Fibroblast of villous mesenchyme (primary cell): ENCODE measurements around the gene TMEM109. TPM values are rescaled to one million over a fixed set of nuclear protein-coding genes. Genes with fewer than 3 reads are reported as not detected.
A peak's percentile ranks its signal among the peaks of the same experiment; 100 is the strongest.

Experiments
- DNase-seq: peaks from one replicate; pipeline ENCODE4 v3.0.0-alpha.2; 2010; ENCODE audit warnings: low read depth
- H3K4me3 ChIP-seq: 2 replicates; pipeline ENCODE4 v1.5.1; 2011; ENCODE audit warnings: low read depth, mild to moderate bottlenecking, low read length
- total RNA-seq: library from RNA; depleted of rRNA; stranded (reverse); fragments of >200 nt; gene quantifications from 2 replicates; pipeline ENCODE4 v1.2.3, GENCODE V29; 2012
- TF ChIP-seq, protein P1 (sequence below): IDR thresholded peaks from 2 replicates; pipeline ENCODE4 v1.5.1; 2012; ENCODE audit warnings: low read depth, mild to moderate bottlenecking, low read length; ENCODE audit not compliant: insufficient read depth

Gene TMEM109
- total RNA-seq, 1 donor: 28.9 TPM

DNA sequence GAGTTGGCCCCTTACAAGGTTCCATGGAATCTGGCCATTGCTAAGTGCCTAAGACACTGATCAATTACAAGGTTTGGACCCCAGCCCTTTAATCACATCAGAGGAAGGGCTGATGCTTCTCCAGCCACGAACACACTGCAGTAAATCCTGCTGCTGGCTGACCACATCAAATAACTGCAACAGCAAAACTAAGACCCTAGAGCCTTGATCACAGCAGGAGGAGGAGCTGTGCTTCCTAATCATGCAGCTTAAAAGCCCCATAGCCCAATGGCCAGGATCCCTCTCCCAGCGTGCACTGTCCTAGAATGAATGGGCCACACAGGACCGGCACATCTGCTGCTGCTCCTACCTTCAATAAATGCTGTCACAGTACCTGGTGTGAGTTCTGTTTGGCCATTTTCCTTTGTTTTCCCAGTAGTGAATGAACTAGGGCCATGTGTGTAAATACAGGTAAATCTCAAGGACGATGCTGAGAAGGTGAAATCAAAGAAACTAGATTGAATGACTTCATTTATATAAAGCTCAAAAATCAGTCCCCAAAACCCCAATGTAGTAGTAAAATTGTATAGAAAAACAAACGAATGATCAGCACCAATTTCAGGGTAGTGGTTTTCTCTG lies 33.9 kb upstream of the TMEM109 start:
- DNase-seq: no peak
- TF ChIP-seq, protein P1, sequence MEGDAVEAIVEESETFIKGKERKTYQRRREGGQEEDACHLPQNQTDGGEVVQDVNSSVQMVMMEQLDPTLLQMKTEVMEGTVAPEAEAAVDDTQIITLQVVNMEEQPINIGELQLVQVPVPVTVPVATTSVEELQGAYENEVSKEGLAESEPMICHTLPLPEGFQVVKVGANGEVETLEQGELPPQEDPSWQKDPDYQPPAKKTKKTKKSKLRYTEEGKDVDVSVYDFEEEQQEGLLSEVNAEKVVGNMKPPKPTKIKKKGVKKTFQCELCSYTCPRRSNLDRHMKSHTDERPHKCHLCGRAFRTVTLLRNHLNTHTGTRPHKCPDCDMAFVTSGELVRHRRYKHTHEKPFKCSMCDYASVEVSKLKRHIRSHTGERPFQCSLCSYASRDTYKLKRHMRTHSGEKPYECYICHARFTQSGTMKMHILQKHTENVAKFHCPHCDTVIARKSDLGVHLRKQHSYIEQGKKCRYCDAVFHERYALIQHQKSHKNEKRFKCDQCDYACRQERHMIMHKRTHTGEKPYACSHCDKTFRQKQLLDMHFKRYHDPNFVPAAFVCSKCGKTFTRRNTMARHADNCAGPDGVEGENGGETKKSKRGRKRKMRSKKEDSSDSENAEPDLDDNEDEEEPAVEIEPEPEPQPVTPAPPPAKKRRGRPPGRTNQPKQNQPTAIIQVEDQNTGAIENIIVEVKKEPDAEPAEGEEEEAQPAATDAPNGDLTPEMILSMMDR: no peak

DNA sequence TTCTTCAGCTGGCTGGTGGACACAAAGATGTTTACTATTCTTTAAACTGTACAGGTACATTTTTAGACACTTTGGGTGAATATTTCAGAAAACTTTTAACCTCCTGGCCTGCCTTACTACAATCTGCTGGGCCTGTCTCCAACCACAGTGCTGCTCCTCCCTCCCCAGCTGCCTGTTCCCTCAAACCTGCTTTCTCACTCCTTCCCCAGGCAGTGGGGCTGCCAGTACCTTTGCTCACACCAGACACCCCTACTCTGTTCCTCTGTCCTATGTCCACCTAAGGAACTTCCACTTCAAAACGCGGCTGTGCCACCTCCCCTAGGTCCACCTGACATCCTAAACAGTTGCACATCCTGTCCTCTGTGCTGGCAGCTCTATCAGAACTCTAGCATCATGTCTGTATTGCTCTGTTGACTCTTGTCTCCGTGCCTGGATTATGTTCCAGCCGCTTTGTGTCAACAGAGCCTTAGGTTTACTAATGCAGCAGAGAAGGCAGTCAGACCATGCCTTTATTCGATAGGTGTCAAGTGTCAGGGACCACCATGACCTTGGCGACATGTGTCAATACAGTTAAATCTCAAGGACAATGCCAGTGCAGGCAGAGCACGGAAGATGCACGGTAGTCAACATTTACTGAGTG lies 33.2 kb upstream of the TMEM109 start:
- H3K4me3 ChIP-seq: no peak overlapping the region
- TF ChIP-seq, protein P1: no peak
- no peak for DNase-seq

More for the DNA sequence above, 33.9 kb upstream of the TMEM109 start:
- no peak overlapping the region for H3K4me3 ChIP-seq

DNA sequence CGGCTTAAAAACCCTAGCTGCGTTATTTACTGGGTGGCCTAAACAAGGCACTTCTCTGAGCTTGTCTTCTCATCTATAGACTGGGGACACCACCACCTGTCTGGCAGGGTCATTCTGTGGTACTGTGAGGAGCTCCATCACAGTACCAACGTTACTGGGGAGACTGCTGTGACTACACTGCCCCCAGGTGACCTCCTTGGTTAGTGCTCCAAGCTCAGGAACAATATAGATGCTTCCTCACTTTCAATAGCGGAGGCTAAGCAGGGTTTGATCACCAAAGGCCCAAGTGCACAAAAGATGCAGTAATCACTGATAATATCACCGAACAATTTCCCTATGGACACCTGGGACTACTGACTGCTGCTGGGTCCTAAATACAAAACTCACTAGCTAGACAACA lies 26.4 kb upstream of the TMEM109 start:
- H3K4me3 ChIP-seq: no peak overlapping the region
- TF ChIP-seq, protein P1: peak; percentile 76
- DNase-seq: peak; percentile 53

DNA sequence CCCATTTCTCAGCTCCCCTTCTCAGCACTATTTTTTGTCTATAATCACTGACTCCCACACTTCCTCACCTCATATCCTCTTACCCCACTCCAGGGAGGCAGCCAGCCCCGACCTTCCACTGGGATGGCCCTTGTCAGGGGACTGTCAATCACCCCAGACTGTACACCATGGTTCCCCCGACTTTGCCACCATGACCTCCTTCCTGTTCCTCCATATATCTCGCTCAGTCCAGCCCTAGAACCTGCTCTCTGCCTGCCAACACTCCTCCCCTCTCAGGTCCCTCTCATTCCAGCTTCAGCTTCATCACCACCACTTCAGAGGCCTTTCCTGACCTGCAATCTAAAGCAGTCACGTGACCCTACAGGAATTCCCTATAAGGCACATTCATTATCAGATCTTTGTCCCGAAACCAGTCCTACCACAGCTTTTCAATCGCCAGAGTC lies 24.1 kb upstream of the TMEM109 start:
- DNase-seq: no peak
- TF ChIP-seq, protein P1: no peak
- no peak overlapping the region for H3K4me3 ChIP-seq

DNA sequence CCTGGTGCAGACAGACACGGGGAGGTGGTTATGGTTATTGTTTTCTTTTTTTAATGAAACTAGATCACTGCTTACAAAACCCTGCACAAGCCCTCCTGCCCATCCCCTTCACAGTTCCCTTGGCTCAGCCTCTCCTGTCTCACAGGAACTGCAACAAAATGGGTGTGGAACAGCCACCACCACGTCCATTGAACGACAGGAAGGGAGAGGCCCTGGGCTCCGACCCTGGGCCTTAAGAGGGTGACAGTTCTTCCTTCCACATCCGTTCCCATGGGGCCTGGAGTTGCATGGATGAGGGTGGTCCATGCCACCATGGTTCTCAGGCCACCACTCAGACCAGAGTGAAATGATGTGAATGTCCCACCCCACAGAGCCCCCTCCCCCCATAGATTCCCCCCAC lies 23.3 kb upstream of the TMEM109 start:
- no peak for DNase-seq
- TF ChIP-seq, protein P1: no peak
- H3K4me3 ChIP-seq: no peak overlapping the region

DNA sequence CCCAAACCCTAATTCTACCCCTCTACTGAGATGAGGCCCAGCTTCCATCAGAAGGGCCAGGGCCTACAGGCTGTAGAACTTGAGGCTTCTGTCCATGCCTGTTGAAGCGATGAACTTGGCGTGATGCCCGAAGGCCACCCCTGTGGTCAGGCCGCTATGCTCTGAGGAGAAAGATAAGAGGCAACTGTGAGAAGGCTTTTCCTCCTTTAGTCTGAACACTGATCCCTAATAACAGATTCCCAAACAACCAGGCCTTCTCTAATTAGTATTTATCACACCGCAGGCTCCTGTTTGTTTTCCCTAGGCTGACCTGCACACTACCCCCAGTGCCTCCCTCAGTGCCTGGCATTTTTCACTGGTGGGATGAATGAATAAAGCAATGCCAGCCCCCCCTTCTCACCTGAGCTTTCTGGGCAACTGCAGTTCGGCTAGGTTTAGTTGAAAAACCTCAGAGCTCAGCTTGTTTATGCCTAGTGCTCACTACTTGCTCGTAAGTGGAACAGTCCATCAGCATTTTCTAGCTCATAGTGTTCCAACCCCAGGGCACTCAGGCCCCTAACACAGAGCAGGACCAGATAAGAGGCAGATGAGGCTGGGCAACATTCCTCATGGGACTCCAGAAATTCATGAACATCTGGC lies 22.7 kb upstream of the TMEM109 start:
- TF ChIP-seq, protein P1: no peak
- no peak overlapping the region for H3K4me3 ChIP-seq
- peak; percentile 56 for DNase-seq
